H1 (cell line): ENCODE data around the gene SERINC5.

Experiments
- BCL11A ChIP-seq, 2 experiments: IDR thresholded peaks; one replicate each; pipeline ENCODE4 v1.6.1; 2011; ENCODE audit warnings: low read depth in 2 of 2, low read length in 2 of 2, mild to moderate bottlenecking in 2 of 2
- CHD2 ChIP-seq: IDR thresholded peaks from 2 replicates; pipeline ENCODE4 v1.6.1; 2012; ENCODE audit warnings: low read length, improper control_type of control experiment
- CTCF ChIP-seq, 3 experiments: IDR thresholded peaks; 1 replicate in 2 of 3; 2 replicates in 1 of 3; pipeline versions ENCODE4 v1.5.1 to v1.6.1; 2011; ENCODE audit warnings: low read length in 3 of 3, mild to moderate bottlenecking in 3 of 3, inconsistent platforms in 2 of 3, low read depth in 1 of 3, moderate library complexity in 1 of 3; ENCODE audit not compliant: insufficient read depth in 1 of 3; ENCODE audit errors: control extremely low read depth in 1 of 3
- EZH2 ChIP-seq: fragments of 200-600 bp; sonication (generic); IDR thresholded peaks from 2 replicates; pipeline ENCODE4 v1.7.1; 2012; ENCODE audit warnings: low read depth, mild to moderate bottlenecking, moderate library complexity, low read length, inconsistent platforms; ENCODE audit not compliant: severe bottlenecking
- HDAC6 ChIP-seq: IDR thresholded peaks from one replicate; pipeline ENCODE4 v1.7.1; 2012; ENCODE audit warnings: low read depth, mild to moderate bottlenecking, inconsistent platforms, low read length, moderate library complexity
- KDM1A ChIP-seq: fragments of 200-600, 300-600 bp; sonication (generic); IDR thresholded peaks from 2 replicates; pipeline ENCODE4 v1.7.1; 2016; ENCODE audit warnings: mild to moderate bottlenecking, low read length, borderline replicate concordance
- MAFK ChIP-seq: IDR thresholded peaks from 2 replicates; pipeline ENCODE4 v1.6.1; 2012; ENCODE audit warnings: low read depth, mild to moderate bottlenecking, improper control_type of control experiment, low read length
- NRF1 ChIP-seq: IDR thresholded peaks from 2 replicates; pipeline ENCODE4 v1.6.1; 2011; ENCODE audit warnings: mild to moderate bottlenecking, low read depth, low read length, improper control_type of control experiment
- POLR2A ChIP-seq, 2 experiments: IDR thresholded peaks; 1 replicate in 1 of 2; 2 replicates in 1 of 2; pipeline ENCODE4 v1.6.1; 2011; ENCODE audit warnings: low read depth in 2 of 2, low read length in 2 of 2, mild to moderate bottlenecking in 2 of 2; ENCODE audit errors: control extremely low read depth in 1 of 2
- SIRT6 ChIP-seq: IDR thresholded peaks from one replicate; pipeline ENCODE4 v1.7.1; 2012; ENCODE audit warnings: low read length, inconsistent platforms
- SRF ChIP-seq: IDR thresholded peaks from 2 replicates; pipeline ENCODE4 v1.6.1; 2011; ENCODE audit warnings: mild to moderate bottlenecking, low read depth, low read length, moderate library complexity
- TAF1 ChIP-seq: IDR thresholded peaks from 2 replicates; pipeline ENCODE4 v1.6.1; 2011; ENCODE audit warnings: mild to moderate bottlenecking, low read depth, low read length
- YY1 ChIP-seq: IDR thresholded peaks from 2 replicates; pipeline ENCODE4 v1.6.1; 2011; ENCODE audit warnings: low read depth, mild to moderate bottlenecking, low read length
- ZNF274 ChIP-seq: IDR thresholded peaks from 2 replicates; pipeline ENCODE4 v1.7.0; 2012; ENCODE audit warnings: low read length, borderline replicate concordance; ENCODE audit errors: extremely low read depth

- no peak for TF ChIP-seq NRF1
- TF ChIP-seq TAF1: no peak
- no peak for TF ChIP-seq CTCF (IDR thresholded peaks at IDR 0.05; ENCODE audit: control extremely low read depth in 1 of 3, insufficient read depth in 1 of 3, low read depth in 1 of 3, low read length in 3 of 3)
- no peak for TF ChIP-seq BCL11A (IDR thresholded peaks at IDR 0.05; ENCODE audit: low read depth in 2 of 2, low read length in 2 of 2)
- no peak for TF ChIP-seq SIRT6
- TF ChIP-seq EZH2: no peak
- no peak for TF ChIP-seq MAFK
- TF ChIP-seq CHD2: no peak
- TF ChIP-seq HDAC6: no peak
- no peak for TF ChIP-seq POLR2A (IDR thresholded peaks at IDR 0.05; ENCODE audit: control extremely low read depth in 1 of 2, low read depth in 2 of 2, low read length in 2 of 2)
- TF ChIP-seq KDM1A: no peak
- TF ChIP-seq SRF: no peak
- TF ChIP-seq ZNF274: no peak
- no peak for TF ChIP-seq YY1
Observed at GRCh38 chr5:80291761-80292160, 35.9 kb upstream of the SERINC5 start.
